GM21515 (cell line): ENCODE results near the gene AOC1.

ENCODE experiments used
- ATAC-seq: cut with Tn5 transposase; IDR thresholded peaks from one replicate; pipeline ENCODE4 v1.9.1; 2021; ENCODE audit not compliant: unreplicated experiment

AOC1 gene

DNA sequence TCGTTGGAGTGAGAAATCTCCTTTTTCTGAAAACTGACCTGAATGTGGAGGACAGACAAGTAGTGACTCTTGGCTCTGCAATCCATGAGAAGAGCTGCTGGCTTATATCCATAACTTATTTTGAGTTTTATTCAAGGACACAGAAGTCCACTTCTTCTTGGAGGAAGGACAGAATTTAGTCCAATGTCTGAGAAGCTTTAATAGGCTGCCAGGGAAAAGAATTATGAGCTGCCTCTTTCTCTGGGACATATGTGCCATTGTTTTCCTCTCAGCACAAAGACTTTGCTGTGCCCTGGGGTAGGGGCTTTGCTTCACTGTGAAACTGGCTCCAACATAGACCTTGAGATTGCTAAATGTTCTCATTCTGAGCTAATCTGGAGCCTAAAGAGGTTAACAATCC, 20.5 kb upstream of the AOC1 start:
- ATAC-seq: no peak

DNA sequence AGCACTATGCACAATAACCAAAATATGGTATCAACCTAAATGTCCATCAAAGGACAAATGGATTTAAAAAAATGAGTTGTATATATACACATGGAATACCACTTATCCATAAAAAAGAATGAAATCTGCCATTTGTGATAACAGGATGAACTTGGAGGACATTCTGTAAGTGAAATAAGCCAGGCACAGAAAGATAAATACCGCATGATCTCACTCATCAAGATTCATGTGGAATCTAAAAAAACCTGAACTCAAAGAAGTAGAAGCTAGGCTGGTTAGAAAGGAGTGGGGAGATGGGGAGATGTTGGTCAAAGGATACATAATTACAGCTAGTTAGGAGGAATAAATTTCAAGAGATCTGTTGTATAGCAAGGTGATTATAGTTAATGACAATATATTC, 17.3 kb upstream of the AOC1 start:
- no peak for ATAC-seq

DNA sequence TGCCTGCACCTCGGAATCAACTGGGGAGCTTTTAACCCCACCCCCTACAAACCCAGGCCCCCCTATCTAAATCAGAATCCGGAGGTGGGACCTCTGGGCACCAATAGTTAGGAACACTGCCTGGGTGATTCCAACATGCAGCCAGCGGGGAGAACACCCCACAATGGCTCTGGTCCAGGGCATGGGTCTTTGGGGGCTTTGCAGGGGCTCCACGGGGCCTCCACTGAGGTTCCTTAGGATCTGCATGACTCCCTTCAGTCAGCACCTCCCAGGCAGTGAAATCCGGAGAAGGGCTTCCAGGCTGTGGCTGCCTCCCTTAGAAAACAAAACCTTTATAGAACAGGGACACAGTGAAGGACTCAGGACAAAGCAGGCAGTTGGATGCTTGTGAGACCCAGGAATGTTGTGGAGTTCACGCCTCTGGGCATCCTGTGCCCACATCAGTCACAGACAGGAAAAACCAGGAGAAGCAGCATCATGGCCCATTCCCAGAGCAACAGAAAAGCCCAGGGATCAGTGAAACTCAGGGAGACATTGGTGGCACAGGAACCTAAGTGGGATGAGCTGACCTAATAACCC, 16.5 kb upstream of the AOC1 start:
- ATAC-seq: no peak

DNA sequence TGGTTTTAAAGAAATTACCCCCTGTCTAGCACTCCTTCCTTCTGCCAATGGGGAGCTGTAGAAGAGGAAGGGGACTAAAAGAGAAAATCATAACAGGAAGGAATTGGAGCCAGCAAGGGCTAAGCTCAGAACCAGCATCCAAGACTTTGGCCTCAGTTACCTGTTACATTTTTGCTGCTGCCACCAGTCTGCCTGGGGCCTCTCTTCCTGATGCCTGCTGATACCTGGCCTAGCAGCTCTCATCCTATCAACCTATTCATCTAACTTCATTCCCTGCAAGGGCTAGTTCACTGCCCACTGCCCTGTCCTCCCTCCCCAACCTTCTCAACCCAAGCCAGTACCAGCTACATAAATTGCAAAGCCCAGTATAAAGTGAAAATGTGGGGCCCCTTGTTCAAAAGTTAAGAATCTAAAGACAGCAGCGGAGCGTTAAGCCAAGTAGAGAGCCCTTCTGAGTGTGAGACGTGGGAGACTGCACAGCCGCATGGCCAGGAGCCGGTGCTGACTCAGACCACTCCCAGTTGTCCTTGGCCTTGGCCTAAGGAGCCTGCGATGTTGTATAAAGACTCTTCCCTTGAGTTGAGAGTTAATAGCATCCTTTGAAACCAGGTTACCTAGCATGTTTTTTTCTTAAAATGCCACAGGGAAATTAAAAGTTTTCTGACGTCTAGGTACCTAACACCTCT, 13.2 kb upstream of the AOC1 start:
- no peak for ATAC-seq

DNA sequence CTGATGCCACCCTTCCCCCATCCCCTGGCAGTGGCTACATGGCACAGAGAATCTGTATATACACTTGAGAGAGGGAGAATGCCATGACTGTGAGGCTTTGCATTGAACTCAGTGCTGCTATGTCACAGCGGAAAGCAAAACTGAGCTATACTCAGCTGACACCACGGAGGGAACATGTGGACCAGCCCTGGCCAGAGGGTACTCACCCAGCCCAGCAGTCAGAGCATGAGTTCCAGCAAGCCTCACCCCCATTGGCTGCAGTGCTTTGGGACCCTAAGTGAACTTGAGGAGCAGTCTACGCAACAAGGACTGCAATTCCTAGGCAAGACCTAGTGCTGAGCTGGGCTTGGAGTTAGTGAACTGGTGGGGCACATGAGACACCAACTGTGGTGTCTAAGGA, 10.3 kb upstream of the AOC1 start:
- no peak for ATAC-seq

DNA sequence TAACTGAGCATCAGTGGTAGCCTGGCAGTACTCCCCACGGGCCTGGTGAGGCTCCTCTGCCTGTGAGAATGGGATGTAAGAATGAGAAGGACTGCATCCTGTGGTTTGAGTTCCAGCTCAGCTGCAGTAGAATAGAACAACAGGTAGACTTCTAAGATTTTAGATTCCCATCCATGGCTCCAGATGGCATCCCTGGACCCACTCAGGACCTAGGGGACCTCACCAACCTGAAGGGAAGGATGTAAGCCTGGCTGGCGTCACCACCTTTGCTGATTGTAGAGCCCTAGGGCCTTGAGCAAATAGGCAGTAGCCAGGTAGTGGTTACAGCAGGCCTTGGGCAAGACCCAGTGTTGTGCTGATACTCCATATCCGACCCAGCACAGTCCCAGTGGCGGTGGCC, 9.6 kb upstream of the AOC1 start:
- no peak for ATAC-seq

DNA sequence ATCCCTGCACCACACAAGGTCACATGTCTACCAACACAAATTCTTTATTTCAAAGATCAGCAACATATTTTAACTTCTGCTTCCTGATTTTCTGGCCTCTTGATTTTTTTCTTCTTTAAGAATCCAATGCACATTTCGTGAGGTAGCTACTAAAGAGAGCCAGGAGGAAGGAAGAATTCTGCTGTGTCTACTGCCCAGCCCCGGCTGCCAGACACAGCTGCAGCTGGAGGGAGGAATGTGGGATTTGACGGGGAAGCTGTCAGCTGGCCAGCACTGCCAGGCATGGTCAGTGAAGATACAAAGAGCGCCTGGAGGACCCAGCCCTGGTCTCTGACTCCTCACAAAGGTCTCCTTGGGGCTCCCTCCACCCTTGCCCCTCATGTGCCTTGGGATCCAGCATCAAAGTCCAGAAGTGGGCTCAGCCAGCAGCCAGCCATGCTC, 6.9 kb upstream of the AOC1 start:
- ATAC-seq: no peak

DNA sequence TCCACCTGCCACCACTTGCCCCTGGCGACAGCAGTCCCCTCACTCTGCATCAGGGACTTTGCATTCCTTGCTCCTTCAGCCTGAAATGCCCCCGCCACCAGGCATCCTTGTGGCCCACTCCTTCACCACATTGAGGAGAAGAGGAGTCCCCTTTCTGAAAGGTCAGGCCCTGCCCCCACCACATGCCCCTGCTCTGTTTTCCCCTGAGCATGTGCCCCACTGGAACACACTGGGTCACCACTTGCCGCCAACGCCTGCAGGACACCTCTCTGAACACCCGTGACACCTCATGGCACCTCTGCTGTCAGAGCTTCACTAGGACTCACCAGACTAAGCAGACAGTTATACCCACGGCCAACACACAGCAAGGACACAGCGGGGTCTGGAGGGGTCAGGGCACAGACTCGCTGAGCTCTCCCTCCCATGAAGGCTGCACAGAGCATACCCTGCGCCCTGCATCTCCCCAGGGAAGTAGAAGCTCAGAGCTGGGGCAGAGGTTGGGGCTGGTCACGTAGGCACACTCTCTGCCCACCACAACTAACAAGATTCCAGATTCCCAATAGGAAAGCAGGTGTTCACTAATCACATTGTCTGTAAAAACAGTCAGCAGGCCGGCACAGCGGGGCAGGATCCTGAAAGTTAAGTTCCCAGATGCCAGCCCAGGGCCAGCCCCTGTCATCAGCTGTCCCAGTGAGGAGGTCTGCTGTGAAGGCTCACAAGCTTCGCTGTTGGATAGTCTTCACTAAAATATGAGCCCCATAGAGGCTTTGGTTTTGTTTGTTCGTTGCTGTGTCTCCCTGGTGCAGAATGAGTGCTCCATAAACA, 5.8 kb upstream of the AOC1 start:
- no peak for ATAC-seq

DNA sequence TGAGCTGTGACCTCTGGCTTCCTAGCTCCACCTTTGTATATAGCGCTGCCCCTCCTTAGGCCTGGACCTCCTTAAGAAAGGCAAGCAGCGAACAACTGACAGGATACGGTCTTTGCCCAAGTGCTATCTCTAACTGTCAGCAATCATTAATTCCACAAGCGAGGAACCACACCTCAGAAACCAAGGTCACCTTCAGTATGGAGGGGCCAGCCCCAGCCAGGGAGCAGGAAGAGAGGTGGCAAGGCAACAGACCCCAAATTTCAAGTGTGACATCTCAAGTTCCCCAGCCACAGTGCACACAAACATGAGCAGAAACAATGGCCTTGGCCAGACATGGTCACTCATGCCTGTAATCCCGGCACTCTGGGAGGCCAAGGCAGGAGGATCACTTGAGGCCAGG, 4.8 kb upstream of the AOC1 start:
- no peak for ATAC-seq

DNA sequence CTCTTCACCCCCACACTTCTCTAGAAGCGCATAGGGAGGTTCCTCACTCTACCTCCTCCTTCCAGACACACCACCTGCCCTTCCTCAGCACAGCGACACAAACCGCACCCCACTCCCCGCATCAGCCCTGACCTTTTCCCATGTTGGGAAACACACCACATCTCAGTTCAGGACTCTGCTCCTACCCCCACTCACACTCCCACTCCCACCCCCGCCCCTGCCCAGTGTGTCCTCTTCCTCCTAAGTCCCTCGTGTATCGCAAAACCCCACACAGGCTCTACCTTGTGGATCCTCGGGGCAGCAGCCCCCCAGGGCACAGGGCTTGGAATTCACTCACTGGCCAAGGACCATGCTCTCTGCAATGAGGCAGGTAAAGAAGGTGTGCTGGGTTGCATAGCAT, 4.2 kb upstream of the AOC1 start:
- ATAC-seq: no peak

DNA sequence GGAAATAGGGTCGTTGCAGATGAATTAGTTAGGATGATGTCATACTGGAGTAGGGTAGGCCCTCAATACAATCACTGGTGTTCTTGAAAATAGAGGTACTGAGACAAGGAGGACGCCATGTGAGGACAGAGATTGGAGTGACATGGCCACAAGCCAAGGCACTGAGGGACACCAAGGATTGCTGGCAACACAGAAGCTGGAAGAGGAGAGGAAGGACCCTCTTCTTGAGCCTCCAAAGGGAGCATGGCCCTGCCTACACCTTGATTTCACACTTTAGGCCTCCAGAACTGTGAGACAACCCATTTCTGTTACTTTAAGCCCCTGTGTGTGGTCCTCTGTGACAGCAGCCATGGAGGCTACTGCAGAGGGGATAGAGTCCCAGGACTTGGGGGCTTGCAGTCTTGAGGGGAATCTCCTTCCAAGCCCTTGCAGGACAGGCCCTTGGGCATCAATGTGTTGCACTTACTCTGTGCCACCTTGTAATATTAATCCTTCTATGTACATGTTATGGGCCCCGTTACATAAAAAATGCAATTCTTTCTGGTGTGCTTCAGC, 3.7 kb upstream of the AOC1 start:
- no peak for ATAC-seq

DNA sequence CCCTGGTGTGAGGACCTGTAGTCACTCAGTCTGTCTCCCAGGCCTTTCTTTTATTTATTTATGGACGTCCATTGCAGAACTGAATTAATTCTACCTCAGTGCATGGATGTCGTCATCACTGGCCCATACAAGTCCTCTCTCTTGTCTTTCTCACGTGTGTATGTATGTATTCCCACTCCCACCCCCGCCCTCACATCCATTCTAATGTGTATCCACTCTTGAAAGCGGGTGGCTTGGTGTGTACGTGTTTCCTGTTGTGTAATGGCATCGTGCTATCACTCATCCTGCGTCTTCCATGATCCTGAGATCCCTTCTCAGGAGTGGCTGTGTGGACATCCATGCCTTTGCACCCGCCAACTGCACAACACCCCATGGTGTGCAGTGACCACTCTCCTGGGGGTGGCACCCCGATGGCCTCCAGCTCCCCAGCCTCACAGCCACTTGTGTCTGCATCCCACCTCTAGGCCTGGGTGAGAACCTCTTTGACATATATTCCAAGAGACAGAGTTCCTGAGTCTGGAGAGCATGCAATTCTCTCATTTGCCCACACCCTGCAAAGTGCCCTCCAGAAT, 3.0 kb upstream of the AOC1 start:
- no peak for ATAC-seq

DNA sequence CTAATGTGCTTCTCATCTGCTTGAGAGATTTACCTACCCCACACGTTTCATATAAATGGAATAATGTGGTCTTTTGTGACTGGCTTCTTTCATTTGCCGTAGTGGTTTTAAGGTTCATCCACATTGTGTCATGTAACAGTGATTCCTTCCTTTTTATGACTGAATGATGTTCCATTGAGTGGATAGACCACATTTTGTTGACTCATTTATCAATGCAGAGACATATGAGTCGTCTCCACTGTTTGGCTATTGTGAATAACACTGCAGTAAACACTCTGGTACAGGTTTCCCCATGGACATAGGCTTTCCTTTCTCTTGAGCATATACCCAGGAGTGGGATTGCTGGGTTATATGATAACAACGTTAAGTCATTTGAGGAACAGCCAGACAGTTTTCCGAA, 2.0 kb upstream of the AOC1 start:
- no peak for ATAC-seq

DNA sequence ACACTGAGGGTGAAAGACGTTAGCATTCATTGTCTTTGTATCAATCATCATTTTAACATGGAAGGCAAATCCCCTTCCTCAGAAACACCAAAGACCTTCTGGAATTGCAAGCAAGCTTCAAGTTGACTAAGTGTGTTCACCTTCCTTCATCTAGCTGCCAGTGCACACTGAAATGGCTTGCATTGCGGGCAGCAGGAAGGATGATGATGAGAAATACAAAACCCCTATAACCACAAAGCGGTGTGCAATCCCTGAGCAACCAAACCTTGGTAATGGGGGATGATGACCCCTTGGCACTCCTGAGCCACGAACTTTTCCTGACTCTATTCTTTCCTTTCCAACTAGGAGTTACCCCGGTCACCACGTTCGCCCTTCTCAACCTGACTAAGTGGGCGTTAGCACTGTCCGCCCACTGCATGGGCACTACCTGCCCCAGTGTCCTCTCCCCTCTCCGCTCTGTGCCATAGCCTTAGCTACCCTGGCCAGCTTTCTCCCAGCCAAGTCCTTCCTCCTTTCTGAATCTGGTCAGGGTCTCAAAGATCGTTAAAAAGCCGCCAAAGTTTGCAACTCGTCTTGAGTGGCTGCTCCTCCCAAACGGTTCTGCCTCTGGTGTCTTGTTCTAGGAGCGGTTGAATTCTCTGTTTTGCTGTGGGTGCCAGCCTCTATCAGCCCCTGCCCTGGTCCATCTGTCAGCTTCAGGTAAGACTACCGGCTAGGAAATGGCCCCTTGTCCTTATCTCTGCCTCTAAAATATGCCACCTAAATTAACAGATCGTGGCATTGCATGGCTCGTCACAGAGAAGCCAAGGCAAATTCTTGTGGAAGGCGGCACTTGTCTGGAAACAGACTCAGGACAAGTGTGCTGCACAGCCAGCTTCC, 586 bp upstream of the AOC1 start:
- no peak for ATAC-seq

DNA sequence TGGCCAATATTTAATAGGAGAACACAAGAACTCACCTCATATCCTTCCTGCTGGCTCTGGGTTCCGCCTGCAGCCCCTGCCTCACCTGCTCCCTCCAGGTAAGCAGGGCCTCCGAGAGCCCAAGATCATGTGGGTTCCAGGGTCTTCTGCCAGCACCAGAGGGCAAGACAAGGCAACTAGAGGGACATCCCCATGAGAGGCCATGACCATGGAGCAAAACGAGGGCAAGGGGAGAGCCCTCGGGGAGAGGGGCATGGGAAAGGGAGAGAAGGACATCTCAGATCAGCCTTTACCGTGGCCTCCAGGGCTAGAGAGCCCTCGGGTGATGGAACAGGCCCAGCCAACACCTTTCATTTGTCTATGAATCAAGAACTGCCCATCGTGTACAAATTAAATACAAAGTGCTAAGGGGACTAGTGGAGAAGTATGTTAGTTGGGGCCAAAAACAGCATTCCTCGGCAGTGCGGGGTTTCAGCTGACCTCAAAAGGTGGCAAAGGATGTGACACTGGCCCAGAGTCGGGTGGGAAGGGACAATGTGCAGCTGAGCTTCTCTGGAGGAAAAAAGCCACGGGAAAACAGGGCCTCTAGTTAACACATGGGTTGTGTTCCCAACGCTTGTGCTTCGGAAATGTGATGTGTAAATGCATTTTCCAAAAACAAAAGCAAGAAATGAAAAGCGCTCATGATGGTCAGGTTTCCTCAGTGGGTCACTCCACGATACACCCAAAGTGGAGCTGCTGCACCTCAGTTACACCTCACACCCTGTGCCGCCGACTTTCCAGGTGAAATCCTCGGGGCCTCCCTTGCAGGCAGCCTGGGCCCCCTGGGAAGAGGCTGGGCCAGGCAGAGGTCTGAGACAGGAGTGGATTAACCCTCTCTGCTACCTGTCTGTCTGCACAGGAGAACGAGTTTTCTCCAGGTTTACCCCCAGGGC, 2.0 kb downstream of the AOC1 start:
- no peak for ATAC-seq

DNA sequence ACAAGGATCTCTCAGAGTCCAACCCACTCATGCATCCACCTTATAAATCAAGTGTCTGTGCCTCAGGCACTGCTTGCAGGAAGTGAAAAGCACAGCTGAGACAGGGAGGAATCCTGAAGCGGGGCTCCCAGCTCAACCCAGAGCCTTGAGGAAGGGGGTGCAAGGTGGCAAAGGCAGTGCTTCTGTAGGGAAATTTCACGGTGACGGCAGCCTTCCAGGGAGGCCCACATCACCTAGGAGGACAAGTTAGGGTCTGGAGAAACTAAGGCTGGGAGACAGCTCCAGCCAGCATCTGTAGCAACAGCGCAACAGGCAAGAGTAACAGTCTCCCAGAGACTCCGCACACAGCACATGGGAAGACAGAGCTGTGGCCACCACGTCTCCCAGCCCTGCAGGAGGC, 2.7 kb downstream of the AOC1 start:
- no peak for ATAC-seq

DNA sequence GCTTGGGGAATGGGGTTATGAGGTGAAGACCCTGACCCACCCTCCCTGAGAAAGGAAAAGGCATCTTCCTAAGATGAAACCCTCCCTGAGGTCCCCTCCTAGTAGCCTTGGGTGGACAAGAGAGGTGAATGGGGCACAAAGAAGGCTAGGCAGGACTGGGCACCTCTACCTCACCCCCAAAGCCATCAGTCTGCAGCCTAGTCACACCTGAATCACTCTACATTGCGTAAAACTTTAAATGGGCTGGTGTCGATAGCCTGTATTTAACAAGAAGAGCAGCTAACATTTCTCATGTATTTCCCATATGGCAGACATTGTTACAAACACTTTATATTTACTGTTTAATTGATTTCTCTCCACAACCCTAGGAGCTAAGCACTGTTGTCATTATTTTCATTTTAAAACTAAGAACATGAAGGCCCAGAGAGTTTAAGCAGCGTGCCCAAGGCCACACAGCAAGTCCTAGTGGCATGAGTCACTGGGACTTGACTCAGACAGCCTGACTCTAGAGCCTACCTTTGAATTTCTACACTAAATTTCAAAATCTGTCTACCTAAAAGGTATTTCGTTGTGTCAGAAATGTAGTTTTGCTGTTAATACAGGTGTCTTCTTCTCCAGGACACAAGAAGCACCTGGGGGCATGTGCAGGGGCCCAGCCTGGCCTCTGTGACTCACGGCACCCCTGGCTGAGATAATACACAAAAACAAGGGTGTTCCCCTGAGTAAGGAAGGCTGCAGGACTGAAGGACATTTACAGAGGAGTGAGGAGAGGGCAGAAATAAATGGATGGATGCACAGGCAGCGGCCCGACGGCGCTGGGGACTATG, 3.4 kb downstream of the AOC1 start:
- no peak for ATAC-seq
